ENCODE data around the gene PLEKHA6.

DNA sequence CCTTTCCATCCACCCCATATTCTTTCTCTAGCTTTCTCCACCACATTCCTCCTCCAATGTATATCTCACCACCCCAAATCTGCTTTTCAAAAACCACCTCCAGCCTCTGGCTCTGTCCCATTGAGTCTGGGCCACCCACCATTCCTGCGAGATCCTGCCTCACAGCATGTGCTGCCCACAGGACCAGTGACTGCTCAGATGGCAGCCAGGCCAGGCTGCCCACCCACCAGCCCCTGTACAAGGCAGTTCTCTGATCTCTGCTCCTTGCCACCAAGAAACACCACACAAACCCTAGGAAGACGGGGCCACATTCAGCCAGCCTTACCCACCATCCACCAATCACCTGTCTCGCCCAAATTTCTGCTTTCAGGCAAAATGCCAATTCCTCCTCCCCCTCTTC lies 53.7 kb downstream of the PLEKHA6 start:
- TF ChIP-seq POLR2A (IDR thresholded peaks at IDR 0.05) = no peak
- TF ChIP-seq, protein P1, sequence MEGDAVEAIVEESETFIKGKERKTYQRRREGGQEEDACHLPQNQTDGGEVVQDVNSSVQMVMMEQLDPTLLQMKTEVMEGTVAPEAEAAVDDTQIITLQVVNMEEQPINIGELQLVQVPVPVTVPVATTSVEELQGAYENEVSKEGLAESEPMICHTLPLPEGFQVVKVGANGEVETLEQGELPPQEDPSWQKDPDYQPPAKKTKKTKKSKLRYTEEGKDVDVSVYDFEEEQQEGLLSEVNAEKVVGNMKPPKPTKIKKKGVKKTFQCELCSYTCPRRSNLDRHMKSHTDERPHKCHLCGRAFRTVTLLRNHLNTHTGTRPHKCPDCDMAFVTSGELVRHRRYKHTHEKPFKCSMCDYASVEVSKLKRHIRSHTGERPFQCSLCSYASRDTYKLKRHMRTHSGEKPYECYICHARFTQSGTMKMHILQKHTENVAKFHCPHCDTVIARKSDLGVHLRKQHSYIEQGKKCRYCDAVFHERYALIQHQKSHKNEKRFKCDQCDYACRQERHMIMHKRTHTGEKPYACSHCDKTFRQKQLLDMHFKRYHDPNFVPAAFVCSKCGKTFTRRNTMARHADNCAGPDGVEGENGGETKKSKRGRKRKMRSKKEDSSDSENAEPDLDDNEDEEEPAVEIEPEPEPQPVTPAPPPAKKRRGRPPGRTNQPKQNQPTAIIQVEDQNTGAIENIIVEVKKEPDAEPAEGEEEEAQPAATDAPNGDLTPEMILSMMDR (IDR thresholded peaks at IDR 0.05 in 4 of 5, conservative IDR thresholded peaks at IDR 0.05 in 1 of 5) = no peak
